Stimulated activated naive CD8-positive, alpha-beta T cell treated with anti-CD3 and anti-CD28 coated beads, Interleukin-15, Interleukin-2, amounts not matched to agents 100 ng/mL and 50 ng/mL, for 24 hours (primary cell): ENCODE data around the gene PCLO.

Experiments used
- H3K27ac Mint-ChIP-seq: one replicate; pipeline ENCODE4 v1.8.0; 2021; ENCODE audit warnings: mild to moderate bottlenecking, mixed read lengths
- H3K27me3 Mint-ChIP-seq: one replicate; pipeline ENCODE4 v1.8.0; 2021; ENCODE audit warnings: mixed read lengths
- H3K36me3 Mint-ChIP-seq: one replicate; pipeline ENCODE4 v1.8.0; 2021; ENCODE audit warnings: low read depth, mixed read lengths
- H3K4me1 Mint-ChIP-seq: one replicate; pipeline ENCODE4 v1.8.0; 2021; ENCODE audit warnings: low read depth, mixed read lengths
- H3K4me3 Mint-ChIP-seq: one replicate; pipeline ENCODE4 v1.8.0; 2021; ENCODE audit warnings: mild to moderate bottlenecking, mixed read lengths
- H3K9me3 Mint-ChIP-seq: one replicate; pipeline ENCODE4 v1.8.0; 2021; ENCODE audit warnings: mixed read lengths

Gene PCLO

GRCh38 chr7:82704121-82704520 lies 458.6 kb downstream of the PCLO start:
- Mint-ChIP-seq H3K9me3 (no peaks in the 10 kb centered on the region), H3K27ac (no peak overlapping the region), H3K4me1 (no peaks in the 10 kb centered on the region), H3K27me3 (no peaks in the 10 kb centered on the region), H3K36me3 (no peaks in the 10 kb centered on the region), H3K4me3 (no peak overlapping the region)
